WTC11 (cell line): Measurements from ENCODE around the gene HEXD. TPM values are rescaled to one million over a fixed set of nuclear protein-coding genes. Genes with fewer than 3 reads are reported as not detected.

Experiments used
- ATAC-seq: fragments of 200-7000 bp; cut with Tn5 transposase; 2 replicates; pipeline ENCODE4 v1.10.0; 2021; ENCODE audit warnings: mild to moderate bottlenecking, moderate library complexity
- CTCF ChIA-PET: fragments of 300-600 bp; sonication (Branson Sonifier 250); formaldehyde crosslinking; loops from one replicate; lab custom pipeline; 2021; ENCODE audit warnings: antibody characterized with exemption; lab: Charles Lee
- POLR2A ChIA-PET: fragments of 350-600 bp; sonication (Branson Sonifier 250); formaldehyde crosslinking; loops from one replicate; lab custom pipeline; 2021; ENCODE audit warnings: antibody characterized with exemption; lab: Charles Lee
- DNase-seq: peaks from one replicate; pipeline ENCODE4 v3.0.0; 2021; ENCODE audit warnings: low spot score
- H3K27ac Mint-ChIP-seq: 2 replicates; pipeline ENCODE4 v1.8.0; 2021; ENCODE audit warnings: mixed read lengths
- H3K27me3 Mint-ChIP-seq: 2 replicates; pipeline ENCODE4 v1.8.0; 2021; ENCODE audit warnings: low read depth, mild to moderate bottlenecking, moderate library complexity, mixed read lengths
- H3K36me3 Mint-ChIP-seq: 2 replicates; pipeline ENCODE4 v1.8.0; 2021; ENCODE audit warnings: mixed read lengths
- H3K4me1 Mint-ChIP-seq: 2 replicates; pipeline ENCODE4 v1.8.0; 2022; ENCODE audit warnings: mixed read lengths
- H3K4me3 Mint-ChIP-seq: 2 replicates; pipeline ENCODE4 v1.8.0; 2021; ENCODE audit warnings: mild to moderate bottlenecking, moderate library complexity, mixed read lengths
- H3K9me3 Mint-ChIP-seq: 2 replicates; pipeline ENCODE4 v1.8.0; 2021; ENCODE audit warnings: mixed read lengths
- ATF6 ChIP-seq: sonication (generic); formaldehyde crosslinking; IDR thresholded peaks from 2 replicates; pipeline ENCODE4 v1.8.1; 2023; ENCODE audit warnings: mild to moderate bottlenecking, missing genetic modification reagents
- CBFB ChIP-seq: sonication (generic); formaldehyde crosslinking; IDR thresholded peaks from 2 replicates; pipeline ENCODE4 v1.8.1; 2022; ENCODE audit warnings: mild to moderate bottlenecking, low read depth, missing genetic modification reagents
- E2F1 ChIP-seq: sonication (generic); formaldehyde crosslinking; IDR thresholded peaks from 2 replicates; pipeline ENCODE4 v1.8.0; 2022; ENCODE audit warnings: mild to moderate bottlenecking, missing genetic modification reagents
- ELF4 ChIP-seq: sonication (generic); formaldehyde crosslinking; IDR thresholded peaks from 2 replicates; pipeline ENCODE4 v1.8.1; 2022; ENCODE audit warnings: low read depth, mild to moderate bottlenecking, moderate library complexity, missing genetic modification reagents
- EMX1 ChIP-seq: fragments of 250-450 bp; sonication (Bioruptor Pico); IDR thresholded peaks from 2 replicates; pipeline ENCODE4 v1.8.0; 2021; ENCODE audit warnings: mild to moderate bottlenecking
- ESRRA ChIP-seq: sonication (generic); formaldehyde crosslinking; IDR thresholded peaks from 2 replicates; pipeline ENCODE4 v1.8.1; 2022; ENCODE audit warnings: mild to moderate bottlenecking, missing genetic modification reagents, borderline replicate concordance
- HMGXB4 ChIP-seq: sonication (generic); formaldehyde crosslinking; IDR thresholded peaks from 2 replicates; pipeline ENCODE4 v1.8.1; 2023; ENCODE audit warnings: mild to moderate bottlenecking, moderate library complexity, missing genetic modification reagents
- MLX ChIP-seq: sonication (generic); formaldehyde crosslinking; IDR thresholded peaks from 2 replicates; pipeline ENCODE4 v1.8.1; 2023; ENCODE audit warnings: mild to moderate bottlenecking, missing genetic modification reagents, moderate library complexity
- NFE2L1 ChIP-seq: sonication (generic); formaldehyde crosslinking; IDR thresholded peaks from 2 replicates; pipeline ENCODE4 v1.8.1; 2023; ENCODE audit warnings: missing genetic modification reagents
- TEAD4 ChIP-seq: sonication (generic); formaldehyde crosslinking; IDR thresholded peaks from 2 replicates; pipeline ENCODE4 v1.8.0; 2022; ENCODE audit warnings: mild to moderate bottlenecking, missing genetic modification reagents
- ZBTB21 ChIP-seq: sonication (generic); formaldehyde crosslinking; IDR thresholded peaks from 2 replicates; pipeline ENCODE4 v1.8.1; 2023; ENCODE audit warnings: mild to moderate bottlenecking, missing genetic modification reagents, borderline replicate concordance
- ZNF263 ChIP-seq: sonication (generic); formaldehyde crosslinking; IDR thresholded peaks from 2 replicates; pipeline ENCODE4 v1.8.1; 2022; ENCODE audit warnings: low read depth, mild to moderate bottlenecking, moderate library complexity, missing genetic modification reagents
- ZNF425 ChIP-seq: fragments of 250-450 bp; sonication (Bioruptor Pico); conservative IDR thresholded peaks from 2 replicates; pipeline ENCODE4 v1.9.0; 2021; ENCODE audit warnings: mild to moderate bottlenecking
- total RNA-seq: library from RNA; stranded (reverse); gene quantifications from 3 replicates; pipeline ENCODE4 v1.2.3, GENCODE V29; 2021

Gene HEXD
- total RNA-seq, 1 experiment from 2014 or later = 36.0 TPM

- TF ChIP-seq ZNF425 (no peak), ATF6 (CRISPR knock-in tag) (no peak), HMGXB4 (CRISPR knock-in tag) (no peak), E2F1 (CRISPR knock-in tag) (no peak), TEAD4 (CRISPR knock-in tag) (no peak), ESRRA (CRISPR knock-in tag) (no peak), EMX1 (no peak), CBFB (CRISPR knock-in tag) (no peak), ELF4 (no peak)
- Mint-ChIP-seq H3K4me1 (no peaks in the 10 kb centered on the region), H3K27ac (no peak overlapping the region), H3K9me3 (no peaks in the 10 kb centered on the region), H3K27me3 (no peaks in the 10 kb centered on the region), H3K36me3 (peaks cover 11% of the 10 kb centered on the region), H3K4me3 (no peak overlapping the region)
- ATAC-seq (no peak), DNase-seq (no peak)
- ChIA-PET CTCF (no interaction called here), POLR2A (no interaction called here)
Observed at GRCh38 chr17:82402865-82403264, 15.3 kb upstream of the HEXD start.

- Mint-ChIP-seq H3K4me1 (no peaks in the 10 kb centered on the region), H3K36me3 (peaks cover 11% of the 10 kb centered on the region), H3K27ac (no peak overlapping the region), H3K4me3 (no peak overlapping the region), H3K9me3 (no peaks in the 10 kb centered on the region), H3K27me3 (no peaks in the 10 kb centered on the region)
- ChIA-PET CTCF (interaction anchor here (0.7 to 1.3 kb wide), 2 partner anchors 21 to 143 kb away, joined by 3 read pairs; no protein-coding TSS in a partner anchor), POLR2A (no interaction called here)
- ATAC-seq = no peak
- TF ChIP-seq ZNF263 (CRISPR knock-in tag) = no peak
- TF ChIP-seq ZBTB21 (CRISPR knock-in tag) = no peak
- TF ChIP-seq NFE2L1 (CRISPR knock-in tag) = no peak
- TF ChIP-seq, all 79 proteins: peak for 0
- no peak for DNase-seq
Observed at GRCh38 chr17:82403662-82404660, 14.2 kb upstream of the HEXD start.

- no peak overlapping the region for H3K27ac Mint-ChIP-seq
- no peak for TF ChIP-seq MLX (CRISPR knock-in tag)
- H3K4me1 Mint-ChIP-seq = no peaks in the 10 kb centered on the region
- H3K4me3 Mint-ChIP-seq = no peak overlapping the region
- ChIA-PET POLR2A (no interaction called here), CTCF (interaction anchor here (1.3 kb wide), 1 partner anchor 20 kb away, joined by 3 read pairs; no protein-coding TSS in a partner anchor)
- DNase-seq (no peak), ATAC-seq (no peak)
- peaks cover 11% of the 10 kb centered on the region for H3K36me3 Mint-ChIP-seq
- H3K9me3 Mint-ChIP-seq = no peaks in the 10 kb centered on the region
- H3K27me3 Mint-ChIP-seq = no peaks in the 10 kb centered on the region
Observed at GRCh38 chr17:82405051-82405450, 13.1 kb upstream of the HEXD start.
